Caco-2 (cell line): ENCODE data around the gene COL13A1. TPM values are rescaled to one million over a fixed set of nuclear protein-coding genes. Genes with fewer than 3 reads are reported as not detected.

Source experiments
- BruUV-seq: library from RNA; stranded (reverse); fragments of 400-500 nt; replicated peaks from 2 replicates; lab custom pipeline; 2021; lab: Mats Ljungman, UMichigan
- CTCF ChIA-PET: fragments of 300-600 bp; sonication (Branson Sonifier 250); formaldehyde crosslinking; loops from one replicate; lab custom pipeline; 2022; ENCODE audit warnings: antibody characterized with exemption; lab: Charles Lee
- POLR2A ChIA-PET: fragments of 300-600 bp; sonication (Branson Sonifier 250); formaldehyde crosslinking; loops from one replicate; lab custom pipeline; 2022; ENCODE audit warnings: antibody characterized with exemption; lab: Charles Lee
- DNase-seq, 2 experiments: peaks; one replicate each; pipeline versions ENCODE4 v3.0.0 to v3.0.0-alpha.2; 2020 to 2022
- H3K27me3 ChIP-seq: replicated peaks from 2 replicates; pipeline ENCODE4 v1.6.0; 2011; ENCODE audit warnings: low read length; ENCODE audit not compliant: control insufficient read depth, insufficient read depth
- H3K36me3 ChIP-seq: 2 replicates; pipeline ENCODE4 v1.5.1; 2011; ENCODE audit warnings: low read length; ENCODE audit not compliant: control insufficient read depth, insufficient read depth
- H3K4me1 ChIP-seq: fragments of 250-450 bp; sonication (Bioruptor Pico); 2 replicates; pipeline ENCODE4 v1.5.1; 2020; ENCODE audit warnings: mild to moderate bottlenecking
- H3K4me3 ChIP-seq: 2 replicates; pipeline ENCODE4 v1.5.1; 2011; ENCODE audit warnings: low read depth, mild to moderate bottlenecking, control low read depth, low read length
- H3K9me3 ChIP-seq: fragments of 250-450 bp; sonication (Bioruptor Pico); 2 replicates; pipeline ENCODE4 v1.5.1; 2020; ENCODE audit warnings: mild to moderate bottlenecking, moderate library complexity
- H3K27ac Mint-ChIP-seq: one replicate; pipeline ENCODE4 v1.8.0; 2022; ENCODE audit warnings: mixed read lengths; ENCODE audit not compliant: unreplicated experiment
- H3K27me3 Mint-ChIP-seq: one replicate; pipeline ENCODE4 v1.8.0; 2022; ENCODE audit warnings: mixed read lengths; ENCODE audit not compliant: insufficient read depth, unreplicated experiment
- H3K36me3 Mint-ChIP-seq: one replicate; pipeline ENCODE4 v1.8.0; 2022; ENCODE audit warnings: mild to moderate bottlenecking, mixed read lengths; ENCODE audit not compliant: insufficient read depth, unreplicated experiment
- H3K4me1 Mint-ChIP-seq: one replicate; pipeline ENCODE4 v1.8.0; 2022; ENCODE audit warnings: low read depth, mixed read lengths; ENCODE audit not compliant: unreplicated experiment
- H3K4me3 Mint-ChIP-seq: one replicate; pipeline ENCODE4 v1.8.0; 2022; ENCODE audit warnings: mild to moderate bottlenecking, moderate library complexity, mixed read lengths; ENCODE audit not compliant: unreplicated experiment
- H3K9me3 Mint-ChIP-seq: one replicate; pipeline ENCODE4 v1.8.0; 2022; ENCODE audit warnings: mixed read lengths; ENCODE audit not compliant: unreplicated experiment
- CTCF ChIP-seq, 2 experiments: fragments of 200-600 bp in 1 of 2; IDR thresholded peaks; 1 replicate in 1 of 2; 2 replicates in 1 of 2; pipeline versions ENCODE4 v1.5.1 to v1.8.0; 2011 to 2022; ENCODE audit warnings: antibody characterized with exemption in 1 of 2, control low read depth in 1 of 2, inconsistent platforms in 1 of 2, low read depth in 1 of 2, low read length in 1 of 2, mild to moderate bottlenecking in 1 of 2, moderate library complexity in 1 of 2; ENCODE audit not compliant: insufficient read depth in 1 of 2, severe bottlenecking in 1 of 2, unreplicated experiment in 1 of 2
- intact Hi-C: fragments of 100-400 bp; cut with micrococcal nuclease; formaldehyde crosslinking; loops from one replicate; pipeline ENCODE4 v1.10.0; 2022; ENCODE audit not compliant: unreplicated experiment
- total RNA-seq: library from RNA; stranded (reverse); gene quantifications from 2 replicates; pipeline ENCODE4 v1.2.3, GENCODE V29; 2022

The COL13A1 gene
- total RNA-seq, 1 experiment from 2014 or later = not detected

GRCh38 chr10:69759641-69760040 lies 42.1 kb upstream of the COL13A1 start:
- Mint-ChIP-seq H3K4me3 (no peak overlapping the region), H3K27me3 (peaks cover 26% of the 10 kb centered on the region), H3K9me3 (no peaks in the 10 kb centered on the region), H3K27ac (no peak overlapping the region), H3K36me3 (no peaks in the 10 kb centered on the region), H3K4me1 (no peaks in the 10 kb centered on the region)
- ChIA-PET CTCF (no interaction called here), POLR2A (no interaction called here)
- Histone ChIP-seq H3K27me3 (peaks cover 3% of the 10 kb centered on the region; the same call in 1 of the 2 replicates), H3K36me3 (no peaks in the 10 kb centered on the region), H3K4me3 (no peak overlapping the region), H3K4me1 (no peaks in the 10 kb centered on the region), H3K9me3 (no peaks in the 10 kb centered on the region)
- BruUV-seq = no TSS peak
- DNase-seq = no peak
- no peak for TF ChIP-seq CTCF (IDR thresholded peaks at IDR 0.05; ENCODE audit: insufficient read depth in 1 of 2, low read depth in 1 of 2, low read length in 1 of 2, severe bottlenecking in 1 of 2, unreplicated experiment in 1 of 2)
- intact Hi-C loops = no loop called here

- Histone ChIP-seq H3K36me3 (no peaks in the 10 kb centered on the region), H3K4me3 (no peak overlapping the region), H3K4me1 (no peaks in the 10 kb centered on the region), H3K9me3 (no peaks in the 10 kb centered on the region), H3K27me3 (peaks cover 3% of the 10 kb centered on the region; the same call in 1 of the 2 replicates)
- TF ChIP-seq CTCF (IDR thresholded peaks at IDR 0.05; ENCODE audit: insufficient read depth in 1 of 2, low read depth in 1 of 2, low read length in 1 of 2, severe bottlenecking in 1 of 2, unreplicated experiment in 1 of 2) = no peak
- H3K4me1 Mint-ChIP-seq = no peaks in the 10 kb centered on the region
- H3K27ac Mint-ChIP-seq = no peak overlapping the region
- H3K4me3 Mint-ChIP-seq = no peak overlapping the region
- ChIA-PET POLR2A (no interaction called here), CTCF (no interaction called here)
- no TSS peak for BruUV-seq
- intact Hi-C loops = no loop called here
- DNase-seq = no peak
- H3K36me3 Mint-ChIP-seq = no peaks in the 10 kb centered on the region
- peaks cover 22% of the 10 kb centered on the region for H3K27me3 Mint-ChIP-seq
- no peaks in the 10 kb centered on the region for H3K9me3 Mint-ChIP-seq
Observed at GRCh38 chr10:69760072-69760471, 41.6 kb upstream of the COL13A1 start.

GRCh38 chr10:69761320-69761719 lies 40.4 kb upstream of the COL13A1 start:
- CTCF ChIA-PET = no interaction called here
- Mint-ChIP-seq H3K27me3 (peaks cover 21% of the 10 kb centered on the region), H3K4me1 (no peaks in the 10 kb centered on the region), H3K36me3 (no peaks in the 10 kb centered on the region), H3K9me3 (no peaks in the 10 kb centered on the region), H3K27ac (no peak overlapping the region), H3K4me3 (no peak overlapping the region)
- Histone ChIP-seq H3K9me3 (no peaks in the 10 kb centered on the region), H3K4me3 (no peak overlapping the region), H3K4me1 (no peaks in the 10 kb centered on the region), H3K27me3 (peaks cover 3% of the 10 kb centered on the region), H3K36me3 (no peaks in the 10 kb centered on the region)
- TF ChIP-seq CTCF (IDR thresholded peaks at IDR 0.05; ENCODE audit: insufficient read depth in 1 of 2, low read depth in 1 of 2, low read length in 1 of 2, severe bottlenecking in 1 of 2, unreplicated experiment in 1 of 2) = no peak
- intact Hi-C loops = no loop called here
- DNase-seq = no peak
- POLR2A ChIA-PET = no interaction called here
- no TSS peak for BruUV-seq
